ENCODE measurements around the gene UNC5CL. TPM values are rescaled to one million over a fixed set of nuclear protein-coding genes. Genes with fewer than 3 reads are reported as not detected.

UNC5CL gene
- polyA plus RNA-seq, 4 donors, result 1.1 to 8.5 (median 6.1) TPM

- no peak for DNase-seq (ENCODE audit: low read depth in 4 of 4, low spot score in 3 of 4)
These were observed 25.8 kb upstream of the UNC5CL start for GRCh38 chr6:41064841-41065240.

- DNase-seq (ENCODE audit: low read depth in 4 of 4, low spot score in 3 of 4), result no peak
These were observed 24.9 kb upstream of the UNC5CL start for GRCh38 chr6:41063884-41064285.

GRCh38 chr6:41062056-41062455 is 23.0 kb upstream of the UNC5CL start:
- no peak for DNase-seq (ENCODE audit: low read depth in 4 of 4, low spot score in 3 of 4)

DNA sequence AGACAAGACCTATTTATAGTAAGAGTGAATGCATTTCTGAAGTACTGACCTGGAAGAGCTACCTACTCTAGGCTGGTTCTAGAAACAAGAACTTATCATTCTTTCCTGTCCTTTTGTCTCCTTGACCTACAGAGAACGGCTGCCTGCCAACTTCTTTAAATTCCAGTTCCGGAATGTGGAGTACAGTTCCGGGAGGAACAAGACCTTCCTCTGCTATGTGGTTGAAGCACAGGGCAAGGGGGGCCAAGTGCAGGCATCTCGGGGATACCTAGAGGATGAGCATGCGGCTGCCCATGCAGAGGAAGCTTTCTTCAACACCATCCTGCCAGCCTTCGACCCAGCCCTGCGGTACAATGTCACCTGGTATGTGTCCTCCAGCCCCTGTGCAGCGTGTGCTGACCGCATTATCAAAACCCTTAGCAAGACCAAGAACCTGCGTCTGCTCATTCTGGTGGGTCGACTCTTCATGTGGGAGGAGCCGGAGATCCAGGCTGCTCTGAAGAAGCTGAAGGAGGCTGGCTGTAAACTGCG is 22.2 kb upstream of the UNC5CL start:
- no peak for DNase-seq (ENCODE audit: low read depth in 4 of 4, low spot score in 3 of 4)

DNA sequence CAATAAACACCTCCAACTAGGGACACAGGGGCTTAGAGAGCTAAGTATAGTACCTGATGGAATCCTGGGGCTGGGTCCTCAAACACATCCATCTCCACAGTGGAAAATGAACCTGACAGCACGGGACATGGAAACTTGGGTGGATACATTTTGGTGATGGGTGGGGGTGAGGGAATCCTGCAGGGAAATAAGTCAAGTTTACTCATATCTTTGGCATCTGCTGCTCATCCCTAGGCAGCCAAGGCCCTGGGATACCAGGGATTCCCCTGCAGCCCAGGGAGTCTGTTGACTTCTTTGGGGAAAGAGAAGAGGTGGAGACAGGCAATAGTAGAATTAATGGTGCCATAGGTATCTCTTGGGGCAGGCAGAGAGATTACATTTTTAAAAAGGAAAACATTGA is 20.5 kb upstream of the UNC5CL start:
- no peak for DNase-seq (ENCODE audit: low read depth in 4 of 4, low spot score in 3 of 4)

GRCh38 chr6:41058783-41059181 is 19.8 kb upstream of the UNC5CL start:
- no peak for DNase-seq (ENCODE audit: low read depth in 4 of 4, low spot score in 3 of 4)

GRCh38 chr6:41056768-41057490 is 17.9 kb upstream of the UNC5CL start:
- no peak for DNase-seq (ENCODE audit: low read depth in 4 of 4, low spot score in 3 of 4)

DNA sequence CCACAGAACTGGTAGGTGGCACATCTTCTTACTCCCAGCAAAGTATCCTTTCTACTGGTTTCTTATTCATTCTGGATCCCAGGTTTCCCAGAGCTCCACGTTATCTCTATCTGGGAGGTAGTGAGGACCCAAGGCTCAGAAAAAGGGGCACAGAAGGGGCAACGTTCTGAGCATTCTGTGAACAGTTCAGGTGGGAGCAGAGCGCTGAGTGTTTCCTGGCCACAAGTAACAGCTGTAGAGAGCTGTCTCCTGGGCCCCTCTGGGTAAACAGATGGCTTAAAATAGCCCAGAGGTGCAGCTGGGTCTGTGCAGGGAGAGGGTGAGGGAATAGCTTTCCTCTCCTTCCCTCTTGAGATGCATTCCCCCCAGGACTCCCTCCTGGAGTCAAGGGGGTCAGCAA is 16.1 kb upstream of the UNC5CL start:
- DNase-seq (ENCODE audit: low read depth in 4 of 4, low spot score in 3 of 4), result no peak

DNA sequence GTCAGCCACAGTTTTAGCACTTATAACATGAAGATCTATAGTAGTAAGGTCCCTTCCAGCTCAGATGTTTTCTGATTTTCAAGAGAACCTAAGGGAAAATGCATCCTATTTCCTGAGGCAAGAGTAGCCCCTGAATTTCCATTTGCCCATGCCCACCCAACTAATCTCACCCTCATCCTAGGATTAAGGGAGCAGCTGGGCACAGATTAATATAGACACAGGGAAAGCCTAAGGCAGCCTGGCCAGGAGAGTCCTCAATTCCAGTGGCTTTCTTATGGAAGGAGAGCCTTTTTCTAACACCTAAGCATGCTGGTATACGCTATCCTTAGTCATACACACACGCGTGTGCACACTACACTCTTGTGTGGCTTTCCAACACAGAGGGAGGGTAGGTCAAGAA is 15.5 kb upstream of the UNC5CL start:
- DNase-seq (ENCODE audit: low read depth in 4 of 4, low spot score in 3 of 4), result no peak

DNA sequence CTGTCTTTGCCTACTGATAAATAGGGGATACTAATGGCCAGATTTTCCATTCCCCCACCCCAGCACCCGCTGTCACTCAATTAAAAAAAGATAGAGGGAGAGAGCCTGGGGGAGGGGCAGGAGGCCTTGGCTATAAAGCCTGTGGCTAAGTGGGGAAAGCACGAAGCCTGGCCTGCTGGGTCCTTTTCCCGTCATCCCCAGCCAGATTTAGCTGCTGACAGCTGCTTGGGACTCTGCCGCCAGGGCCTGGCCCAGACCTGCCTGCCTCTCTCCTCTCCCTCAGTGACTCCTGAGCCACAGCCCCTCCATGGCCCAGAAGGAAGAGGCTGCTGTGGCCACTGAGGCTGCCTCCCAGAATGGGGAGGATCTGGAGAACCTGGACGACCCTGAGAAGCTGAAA is 14.0 kb upstream of the UNC5CL start, which contains the start of gene APOBEC2:
Gene APOBEC2 (plus strand): TSS at position 162 of the 400 bp plus-strand sequence. CDS start 146 bp downstream, at position 308.
- DNase-seq (ENCODE audit: low read depth in 4 of 4, low spot score in 3 of 4), result no peak

DNA sequence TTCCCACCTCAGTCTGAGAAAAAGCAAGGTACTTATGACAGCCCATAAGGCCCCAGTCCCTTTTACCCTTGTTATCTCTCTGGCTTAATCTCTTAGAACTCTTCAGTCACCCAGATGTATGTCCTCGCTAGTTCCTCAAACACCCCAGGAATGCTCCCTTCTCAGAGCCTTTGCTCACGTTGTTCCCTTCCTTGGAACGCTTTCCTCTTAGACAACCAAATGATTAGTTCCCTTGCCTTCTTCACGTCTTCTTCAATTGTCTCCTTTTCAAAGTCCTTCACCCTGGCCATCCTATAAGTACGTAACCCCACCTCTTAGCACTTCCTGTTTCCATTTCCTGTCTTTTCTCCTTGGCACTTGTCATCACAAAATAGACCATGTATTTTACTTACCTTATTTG is 12.9 kb upstream of the UNC5CL start:
- no peak for DNase-seq (ENCODE audit: low read depth in 4 of 4, low spot score in 3 of 4)

DNA sequence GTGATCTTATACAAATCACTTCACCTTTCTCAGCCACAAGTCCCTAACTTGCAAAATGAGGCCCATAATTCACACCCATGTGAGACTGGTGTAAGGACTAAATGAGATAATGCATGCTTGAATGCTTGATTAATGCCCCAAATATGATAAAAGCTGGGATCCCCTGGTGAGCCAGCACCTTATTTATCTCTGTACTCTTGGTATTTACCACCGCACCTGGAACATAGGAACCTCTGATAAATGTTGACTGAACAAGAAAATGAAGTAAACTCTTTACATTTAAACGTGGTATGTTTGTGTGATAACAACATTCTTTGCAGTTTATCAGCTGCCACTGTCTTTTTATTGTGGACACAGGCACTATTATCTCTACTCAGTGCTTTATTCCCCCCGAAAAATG is 11.5 kb upstream of the UNC5CL start:
- DNase-seq (ENCODE audit: low read depth in 4 of 4, low spot score in 3 of 4), result no peak

DNA sequence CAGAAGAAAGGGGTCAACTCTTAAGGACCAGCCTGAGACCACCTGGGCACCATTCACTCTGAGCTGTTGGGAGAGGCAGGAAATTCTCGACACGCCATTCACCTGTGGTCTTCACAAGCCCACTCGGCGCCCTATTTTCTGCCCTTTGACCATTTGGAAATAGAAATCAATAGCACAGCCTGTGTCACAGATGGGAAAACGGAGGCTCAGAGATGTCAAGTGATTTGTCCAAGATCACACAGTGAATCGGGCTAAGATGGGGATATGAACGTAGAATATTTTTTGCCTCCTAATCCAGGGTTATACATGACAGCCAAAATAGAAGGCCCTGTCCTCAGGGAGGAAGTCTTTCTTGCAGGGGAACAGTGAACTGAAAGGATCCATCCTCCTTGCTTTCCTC is 10.9 kb upstream of the UNC5CL start:
- DNase-seq (ENCODE audit: low read depth in 4 of 4, low spot score in 3 of 4), result no peak

DNA sequence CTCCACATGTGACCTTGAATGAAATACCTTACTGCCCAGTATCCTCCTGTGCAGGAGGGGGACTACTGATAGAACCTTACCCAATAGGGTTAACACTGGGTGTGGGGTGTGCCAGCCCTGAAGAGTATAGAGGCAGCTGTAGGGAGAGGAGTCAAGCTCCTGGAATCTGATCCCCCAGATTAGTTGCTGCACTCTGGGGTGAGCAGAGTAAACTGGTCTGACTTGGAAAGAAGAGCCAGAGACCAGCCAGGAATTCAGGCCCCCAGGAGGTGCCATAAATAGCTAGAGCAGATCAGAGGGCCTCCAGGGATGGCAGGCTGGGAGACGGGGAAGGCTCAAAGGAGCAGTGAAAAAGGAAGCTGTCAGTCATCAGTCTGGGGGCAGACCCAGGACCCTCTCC is 10.5 kb upstream of the UNC5CL start:
- DNase-seq (ENCODE audit: low read depth in 4 of 4, low spot score in 3 of 4), result no peak

GRCh38 chr6:41047745-41048732 is 9.0 kb upstream of the UNC5CL start:
- no peak for DNase-seq (ENCODE audit: low read depth in 4 of 4, low spot score in 3 of 4)

- no peak for DNase-seq (ENCODE audit: low read depth in 4 of 4, low spot score in 3 of 4)
These were observed 8.3 kb upstream of the UNC5CL start for GRCh38 chr6:41047306-41047705.

DNA sequence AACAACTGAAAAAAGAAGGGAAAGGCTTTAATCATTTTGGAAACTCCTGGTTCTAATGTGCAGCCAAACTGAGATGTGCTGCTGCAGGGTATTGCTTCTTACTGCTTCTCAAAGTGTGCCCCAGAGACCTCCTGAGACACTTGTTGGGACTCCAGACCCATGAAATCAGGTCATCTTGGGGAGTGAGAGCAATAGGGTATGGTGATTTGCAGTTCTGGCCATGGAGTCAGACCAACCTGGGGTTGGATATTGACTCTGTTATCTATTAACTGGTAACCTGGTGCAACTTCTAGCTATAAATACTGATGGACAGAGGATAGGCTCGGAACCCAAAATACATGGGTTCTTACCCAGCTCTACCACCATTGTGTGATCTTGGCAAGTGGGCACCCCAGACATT is 7.1 kb upstream of the UNC5CL start:
- DNase-seq (ENCODE audit: low read depth in 4 of 4, low spot score in 3 of 4), result no peak

GRCh38 chr6:41045664-41046063 is 6.6 kb upstream of the UNC5CL start:
- no peak for DNase-seq (ENCODE audit: low read depth in 4 of 4, low spot score in 3 of 4)

DNA sequence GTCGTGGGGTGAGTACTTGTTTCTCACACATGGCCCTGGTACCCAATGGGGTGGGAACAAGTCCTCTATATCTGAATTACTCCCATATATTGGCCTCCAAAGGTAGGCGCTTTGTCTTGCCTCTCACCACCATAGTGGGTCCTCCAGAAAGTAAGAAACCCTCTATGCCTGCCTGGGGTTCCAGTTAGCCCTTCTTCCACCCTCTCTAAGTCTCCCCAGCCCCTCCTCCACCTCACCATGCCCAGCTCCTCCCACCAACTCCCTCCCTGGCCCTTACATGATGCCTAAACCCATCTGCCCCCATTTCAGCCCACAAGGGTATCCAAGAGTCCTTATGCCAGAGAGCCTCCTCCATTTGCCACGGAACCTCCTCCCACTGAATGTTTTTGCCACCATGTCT is 4.1 kb upstream of the UNC5CL start:
- DNase-seq (ENCODE audit: low read depth in 4 of 4, low spot score in 3 of 4), result no peak

DNA sequence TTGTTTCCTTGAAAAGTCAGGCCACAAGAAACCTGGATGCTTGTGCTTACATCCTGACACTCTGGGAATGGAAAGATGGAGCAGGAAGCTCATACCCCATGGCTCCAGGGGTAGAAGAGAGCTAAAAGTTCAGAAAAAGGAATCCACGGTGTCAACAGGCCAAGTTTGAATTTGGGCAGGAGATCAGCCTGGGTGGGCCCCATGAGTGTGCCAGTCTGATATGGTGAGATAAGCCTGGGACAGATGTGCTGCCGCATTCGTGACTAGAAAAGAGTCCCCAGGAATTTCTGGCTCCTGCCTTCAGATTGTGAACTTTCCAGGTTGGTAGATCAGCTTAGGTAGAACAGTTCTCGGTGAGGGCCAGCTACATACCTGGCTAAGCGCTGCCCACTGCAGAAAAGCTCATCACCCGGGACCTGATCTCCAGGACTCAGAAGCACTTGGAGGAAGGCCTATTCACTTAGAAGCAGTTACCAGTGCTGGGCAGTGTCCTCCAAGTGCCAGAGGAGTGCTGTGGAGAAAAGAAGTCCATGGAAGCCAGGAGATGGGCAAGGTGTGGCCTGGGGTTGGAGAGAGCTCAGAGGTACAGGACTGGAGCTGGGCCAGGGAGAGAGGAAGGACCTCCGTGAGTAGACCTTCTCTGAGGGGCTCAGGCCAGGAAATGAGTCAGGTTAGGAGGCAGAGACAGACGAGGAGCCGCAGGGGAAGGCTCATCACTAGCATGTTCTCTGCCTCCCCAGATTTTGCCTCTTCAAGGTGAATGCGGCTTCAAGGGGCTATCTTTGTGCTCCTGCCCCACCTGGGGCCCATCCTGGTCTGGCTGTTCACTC is 3.4 kb upstream of the UNC5CL start, which contains the start of gene TSPO2:
Gene TSPO2 (plus strand): TSS at position 242 of the 830 bp plus-strand sequence. CDS start 519 bp downstream, at position 761.
- DNase-seq (ENCODE audit: low read depth in 4 of 4, low spot score in 3 of 4), result no peak

Data from left renal pelvis (tissue), 4 donors.